ENCODE data around the gene FBXO22. TPM values are rescaled to one million over a fixed set of nuclear protein-coding genes. Genes with fewer than 3 reads are reported as not detected.
"Not testable (repeated sequence)": the region's sequence is repeated elsewhere in the genome, so short reads cannot be mapped to it uniquely, and the experiment has no call there.

FBXO22 gene
- total RNA-seq, 1 donor from 2014 or later = 19.3 TPM

DNA sequence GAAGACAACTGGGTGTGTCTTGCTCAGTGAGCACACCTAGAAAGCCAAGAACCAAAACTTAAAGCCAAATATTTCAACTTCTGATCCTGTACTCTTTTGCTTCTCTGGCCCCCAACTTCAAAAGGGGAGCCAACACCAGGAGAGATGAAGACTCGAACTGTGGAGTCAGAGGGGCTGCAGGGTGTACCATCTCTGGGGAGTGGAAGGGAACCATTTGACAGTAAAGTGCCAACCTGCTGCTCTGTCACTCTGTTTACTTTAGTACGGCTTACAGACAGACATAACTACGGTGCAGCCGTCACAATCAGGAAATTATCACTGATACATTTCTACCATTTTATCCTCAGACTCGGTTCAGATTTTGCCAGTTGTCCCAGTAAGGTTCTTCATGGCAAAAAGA, 1.6 kb downstream of the FBXO22 start:
- DNase-seq (no peak), ATAC-seq (ENCODE audit: poor library complexity) (no peak)
- intact Hi-C loops (cut with DNase I) = no loop called here

DNA sequence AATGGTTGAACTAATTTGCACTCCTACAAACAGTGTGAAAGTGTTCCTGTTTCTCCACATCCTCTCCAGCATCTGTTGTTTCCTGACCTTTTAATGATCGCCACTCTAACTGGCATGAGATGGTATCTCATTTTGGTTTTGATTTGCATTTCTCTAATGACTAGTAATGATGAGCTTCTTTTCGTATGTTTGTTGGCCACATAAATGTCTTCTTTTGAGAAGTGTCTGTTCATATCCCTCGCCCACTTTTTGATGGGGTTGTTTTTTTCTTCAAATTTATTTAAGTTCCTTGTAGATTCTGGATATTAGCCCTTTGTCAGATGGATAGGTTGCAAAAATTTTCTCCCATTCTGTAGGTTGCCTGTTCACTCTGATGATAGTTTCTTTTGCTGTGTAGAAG, 6.7 kb downstream of the FBXO22 start:
- intact Hi-C loops (cut with DNase I); ATAC-seq (ENCODE audit: poor library complexity); DNase-seq: not testable (repeated sequence)

DNA sequence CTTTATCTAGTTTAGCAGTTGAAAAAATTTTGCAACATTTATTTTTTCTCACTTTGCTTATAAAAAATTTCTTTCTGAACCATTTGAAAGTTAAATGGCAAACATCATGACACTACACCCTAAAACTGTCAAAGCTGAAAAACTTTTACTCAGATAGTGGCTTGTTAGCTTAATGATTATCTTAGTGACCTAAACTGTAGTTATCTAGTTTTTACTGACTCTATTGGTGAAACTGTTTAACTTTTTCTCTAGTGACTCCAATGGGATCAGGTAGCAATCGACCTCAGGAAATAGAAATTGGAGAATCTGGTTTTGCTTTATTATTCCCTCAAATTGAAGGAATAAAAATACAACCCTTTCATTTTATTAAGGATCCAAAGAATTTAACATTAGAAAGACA, 13.3 kb downstream of the FBXO22 start:
- intact Hi-C loops (cut with DNase I) = no loop called here
- DNase-seq (no peak), ATAC-seq (ENCODE audit: poor library complexity) (no peak)

DNA sequence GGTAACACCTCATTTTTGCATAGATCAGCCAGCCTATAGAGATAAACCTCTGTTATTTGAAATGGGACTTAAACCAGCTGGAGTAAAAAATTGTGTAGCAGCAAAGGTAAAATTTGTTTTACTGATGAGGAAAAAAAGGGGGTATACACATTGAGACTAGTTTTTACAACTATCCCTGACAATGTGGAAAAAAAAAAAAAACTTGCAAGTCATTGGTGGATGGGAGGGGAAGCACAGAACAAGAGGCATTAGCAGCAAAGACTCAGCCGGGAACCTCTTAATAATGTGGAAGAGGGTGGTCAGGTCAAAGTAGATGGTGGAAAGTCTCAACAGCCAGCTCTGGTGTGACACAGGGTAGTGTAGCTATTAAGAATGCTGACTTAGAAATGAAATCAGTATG, 14.5 kb downstream of the FBXO22 start:
- ATAC-seq (ENCODE audit: poor library complexity) (no peak), DNase-seq (no peak)
- intact Hi-C loops (cut with DNase I) = no loop called here

DNA sequence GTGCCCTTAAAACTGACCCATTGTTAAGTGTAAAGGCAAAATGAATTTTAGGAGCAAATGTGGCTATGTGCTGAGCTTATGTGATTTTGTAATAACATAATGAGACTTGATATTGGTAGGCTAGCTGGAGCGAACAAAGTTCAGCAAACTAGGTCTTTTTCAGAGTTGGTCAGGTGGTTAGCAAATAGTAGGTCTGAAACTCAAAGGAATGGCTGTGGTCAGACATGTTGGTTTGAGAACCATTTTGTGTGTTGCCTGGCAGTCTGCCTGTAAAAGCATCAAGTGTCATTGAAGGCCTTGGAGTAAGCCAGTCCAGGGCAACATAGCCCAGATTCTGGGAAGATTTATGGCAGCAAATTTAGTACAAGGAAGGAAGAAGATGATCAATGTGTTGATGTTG, 16.4 kb downstream of the FBXO22 start:
- no peak for ATAC-seq (ENCODE audit: poor library complexity)
- DNase-seq = no peak
- intact Hi-C loops (cut with DNase I) = no loop called here

DNA sequence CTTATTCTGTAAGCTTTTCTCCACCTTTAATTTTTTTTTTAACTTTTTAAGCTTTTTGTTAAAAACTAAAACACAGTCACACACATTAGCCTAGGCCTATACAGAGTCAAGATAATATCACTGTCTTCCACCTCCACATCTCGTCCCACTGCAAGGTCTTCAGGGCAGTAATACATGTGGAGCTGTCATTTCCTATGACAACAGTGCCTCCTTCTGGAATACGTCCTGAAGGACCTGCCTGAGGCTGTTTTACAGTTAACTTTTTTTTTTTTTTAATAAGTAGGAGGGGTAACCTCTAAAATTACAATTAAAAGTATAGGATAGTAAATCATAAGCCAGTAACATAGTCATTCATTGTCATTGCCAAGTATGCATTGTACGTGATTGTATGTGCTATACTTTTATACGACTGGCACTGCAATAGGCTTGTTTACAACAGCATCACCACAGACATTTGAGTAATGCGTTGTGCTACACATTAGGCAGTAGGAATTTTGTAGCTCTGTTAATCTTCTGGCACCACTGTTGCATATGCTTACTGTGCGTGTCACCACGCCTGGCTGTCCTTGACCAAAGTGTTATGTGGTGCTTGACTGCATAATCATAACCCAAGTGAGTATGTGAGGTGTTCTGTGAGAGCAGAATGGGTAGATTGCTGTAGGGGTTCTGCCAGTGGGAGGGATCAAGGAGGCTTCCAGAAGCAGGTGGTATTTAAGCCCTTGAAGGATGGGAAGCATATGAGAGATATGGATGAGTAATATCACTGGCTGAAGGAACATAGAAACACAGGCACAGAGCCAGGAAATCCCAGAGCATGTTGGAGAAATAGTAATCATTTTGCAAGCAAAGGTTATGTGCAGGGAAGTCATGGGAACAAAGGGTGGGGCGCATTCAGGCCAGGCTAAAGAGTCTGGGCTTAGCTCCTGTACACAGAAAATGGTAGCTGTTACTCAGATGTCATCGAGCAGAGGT, 18.3 kb downstream of the FBXO22 start:
- peak; percentile 66 for ATAC-seq (ENCODE audit: poor library complexity)
- intact Hi-C loops (cut with DNase I) = no loop called here
- DNase-seq = no peak

DNA sequence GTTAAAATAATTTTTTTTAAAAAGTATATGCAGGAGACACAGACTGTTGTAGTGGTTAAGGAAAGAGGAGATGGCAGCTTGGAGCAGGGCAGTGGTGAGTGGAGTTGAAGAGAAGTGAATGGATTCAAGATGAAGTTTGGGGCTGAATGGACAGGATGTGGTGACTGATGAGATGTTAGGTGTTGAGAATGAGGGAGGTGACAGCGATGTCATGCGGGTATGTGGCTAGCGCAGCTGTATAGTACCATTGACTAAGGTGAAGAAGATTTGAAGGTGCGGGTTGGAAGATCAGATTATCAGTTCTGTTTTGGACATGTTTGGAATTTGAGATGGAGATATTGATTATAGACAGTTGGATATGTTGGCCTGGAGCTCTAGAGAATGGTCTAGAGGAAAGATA, 20.1 kb downstream of the FBXO22 start:
- no peak for ATAC-seq (ENCODE audit: poor library complexity)
- intact Hi-C loops (cut with DNase I) = no loop called here
- DNase-seq = no peak

DNA sequence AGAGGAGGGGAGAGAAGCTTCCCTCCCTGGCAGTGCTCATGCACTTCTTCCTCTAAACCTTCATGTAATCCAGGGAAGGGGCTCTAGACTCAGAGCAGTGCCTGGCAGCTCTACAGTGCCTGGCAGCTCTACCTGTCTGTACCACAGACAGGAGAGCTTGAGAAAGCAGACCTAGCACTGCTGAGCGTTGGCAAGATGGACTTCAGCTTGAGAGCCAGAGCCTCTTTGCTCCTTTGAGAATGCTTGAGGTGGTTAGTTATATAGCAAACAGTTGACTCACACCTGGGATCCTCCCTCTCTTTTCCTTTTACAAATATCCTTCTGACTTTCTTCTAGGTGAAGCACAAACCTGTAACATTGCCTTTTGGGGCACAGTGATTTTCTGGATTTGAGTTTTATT, 20.9 kb downstream of the FBXO22 start:
- DNase-seq = no peak
- intact Hi-C loops (cut with DNase I) = no loop called here
- no peak for ATAC-seq (ENCODE audit: poor library complexity)

DNA sequence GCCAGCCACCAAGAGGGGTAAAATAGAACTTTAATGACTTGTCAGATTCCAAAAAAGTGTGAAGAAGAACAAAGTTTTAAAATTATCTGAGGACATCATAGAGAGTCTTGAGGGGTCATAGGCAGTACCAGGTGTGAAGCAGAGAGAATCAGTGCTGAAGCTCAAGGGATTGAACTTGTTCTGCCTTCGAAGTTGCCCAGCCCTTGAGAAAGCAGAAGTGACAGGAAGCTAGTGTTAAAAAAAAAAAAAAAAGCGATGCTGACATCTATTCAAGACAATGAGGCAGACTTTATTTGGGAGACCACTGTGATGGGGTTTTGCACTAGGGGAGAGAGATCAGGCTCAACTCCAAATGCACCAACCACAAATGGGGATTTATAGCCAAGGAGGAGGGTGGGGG, 21.8 kb downstream of the FBXO22 start:
- no peak for ATAC-seq (ENCODE audit: poor library complexity)
- intact Hi-C loops (cut with DNase I) = no loop called here
- DNase-seq = no peak

DNA sequence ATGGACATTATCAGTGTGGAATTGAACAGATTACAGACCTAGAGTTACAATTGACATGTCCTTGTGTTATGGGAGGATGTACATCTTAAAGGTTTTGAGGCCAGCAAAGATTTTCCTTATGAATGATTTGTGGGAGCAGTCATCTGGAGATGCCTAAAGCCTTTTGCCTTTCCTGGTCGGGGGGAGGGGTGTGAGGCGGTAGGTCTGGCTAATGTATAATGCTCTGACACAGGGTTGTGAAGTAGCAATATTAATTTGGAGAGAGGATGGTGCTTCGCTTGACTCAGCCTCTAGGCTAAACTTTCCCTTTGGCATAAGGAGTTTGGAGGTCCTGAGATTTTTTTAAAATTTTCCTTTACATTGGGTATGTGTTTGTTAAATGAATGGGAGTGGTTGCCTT, 23.3 kb downstream of the FBXO22 start:
- intact Hi-C loops (cut with DNase I) = no loop called here
- no peak for DNase-seq
- ATAC-seq (ENCODE audit: poor library complexity) = no peak

DNA sequence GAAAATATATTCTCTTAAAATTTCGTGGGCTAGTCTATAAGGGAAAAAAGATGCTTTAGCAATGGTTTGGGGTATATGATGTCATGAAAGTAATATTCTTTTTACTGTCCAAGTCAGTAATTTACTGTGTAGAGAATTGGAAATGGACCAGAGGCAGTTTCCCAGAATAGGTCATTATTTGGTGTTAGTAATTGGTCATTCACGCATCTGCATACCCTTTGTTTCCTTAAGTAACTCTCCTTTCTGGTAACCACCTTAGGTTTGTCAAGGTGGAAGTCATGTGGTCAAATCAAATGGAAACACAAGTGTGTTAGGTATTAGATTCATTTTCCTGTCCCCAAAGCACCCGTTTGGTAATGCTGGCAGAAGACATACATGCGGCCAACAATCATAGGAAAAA, 23.9 kb downstream of the FBXO22 start:
- ATAC-seq (ENCODE audit: poor library complexity) (no peak), DNase-seq (no peak)
- intact Hi-C loops (cut with DNase I) = no loop called here

DNA sequence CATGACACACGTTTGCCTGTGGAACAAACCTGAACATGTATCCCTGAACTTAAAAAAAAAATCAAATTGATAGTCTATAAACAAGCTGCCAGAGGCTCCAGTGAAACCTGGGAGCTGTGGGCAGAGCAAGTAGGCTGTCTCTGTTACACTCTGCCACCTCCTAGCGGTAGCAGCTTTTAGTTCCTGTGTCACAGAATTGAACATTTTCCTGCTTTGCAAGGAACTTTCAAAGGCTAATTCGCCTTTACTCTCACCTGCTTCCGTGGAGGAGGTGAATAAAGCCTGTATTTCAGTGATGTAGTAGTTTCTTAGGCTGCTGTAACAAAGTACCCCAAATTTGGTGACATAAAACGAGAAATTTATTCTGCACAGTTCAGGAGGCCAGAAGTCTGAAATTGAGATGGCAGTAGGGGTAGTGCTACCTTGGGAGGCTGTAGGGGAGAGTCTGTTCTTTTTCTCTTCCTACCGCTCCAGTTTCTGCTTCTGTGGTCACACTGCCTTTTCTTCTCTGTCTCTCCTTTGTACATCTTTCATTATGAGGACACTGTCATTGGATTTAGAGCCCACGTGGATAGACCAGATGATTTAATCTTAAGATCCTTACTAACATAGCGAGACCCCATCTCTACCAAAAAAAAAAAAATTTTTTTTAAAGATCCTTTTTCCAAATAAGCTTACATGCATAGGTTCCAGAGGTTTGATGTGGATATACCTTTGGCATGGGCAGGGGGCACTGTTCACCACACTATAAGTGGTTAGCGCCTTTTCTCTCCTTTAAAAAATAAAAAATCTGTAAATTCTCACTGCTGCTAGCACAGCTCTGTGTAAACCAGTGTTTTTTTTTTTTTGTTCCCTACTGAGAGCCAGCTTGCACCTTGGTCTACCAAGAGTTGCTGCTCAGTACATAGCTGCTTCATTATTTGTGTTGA, 25.3 kb downstream of the FBXO22 start:
- no peak for DNase-seq
- intact Hi-C loops (cut with DNase I) = no loop called here
- ATAC-seq (ENCODE audit: poor library complexity) = no peak

DNA sequence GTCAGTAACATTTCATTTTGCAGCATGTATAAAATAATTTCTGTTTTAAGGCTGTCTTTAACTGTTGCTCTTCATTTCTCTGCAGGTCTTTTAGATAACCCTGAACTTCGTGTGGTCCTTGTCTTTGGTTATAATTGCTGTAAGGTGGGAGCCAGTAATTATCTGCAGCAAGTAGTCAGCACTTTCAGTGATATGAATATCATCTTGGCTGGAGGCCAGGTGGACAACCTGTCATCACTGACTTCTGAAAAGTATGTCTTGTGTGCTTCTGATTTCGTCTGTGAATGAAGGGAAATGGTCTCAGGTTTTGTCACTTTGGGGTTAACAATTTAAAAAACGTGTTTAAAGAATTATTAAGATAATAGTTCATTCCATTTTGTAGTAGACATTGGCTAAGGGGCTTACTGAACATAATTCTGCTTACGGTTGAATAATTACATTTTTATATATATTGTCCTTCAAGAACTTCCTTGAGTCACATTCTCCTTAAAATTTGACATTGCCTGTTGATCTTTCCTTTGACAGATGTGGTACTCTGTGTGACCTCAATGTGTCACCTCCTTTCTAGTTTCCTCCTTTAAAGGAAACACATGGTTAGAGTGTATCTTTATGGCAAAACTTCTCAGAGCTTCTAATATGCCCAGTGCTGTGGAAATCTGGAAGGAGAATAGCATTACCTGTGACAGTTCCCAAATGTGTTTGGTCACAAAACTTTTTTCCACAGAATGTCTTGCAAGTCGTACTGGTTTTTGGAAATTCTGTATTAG, 26.3 kb downstream of the FBXO22 start:
- ATAC-seq (ENCODE audit: poor library complexity) (peak; percentile 31), DNase-seq (no peak)
- intact Hi-C loops (cut with DNase I) = no loop called here

DNA sequence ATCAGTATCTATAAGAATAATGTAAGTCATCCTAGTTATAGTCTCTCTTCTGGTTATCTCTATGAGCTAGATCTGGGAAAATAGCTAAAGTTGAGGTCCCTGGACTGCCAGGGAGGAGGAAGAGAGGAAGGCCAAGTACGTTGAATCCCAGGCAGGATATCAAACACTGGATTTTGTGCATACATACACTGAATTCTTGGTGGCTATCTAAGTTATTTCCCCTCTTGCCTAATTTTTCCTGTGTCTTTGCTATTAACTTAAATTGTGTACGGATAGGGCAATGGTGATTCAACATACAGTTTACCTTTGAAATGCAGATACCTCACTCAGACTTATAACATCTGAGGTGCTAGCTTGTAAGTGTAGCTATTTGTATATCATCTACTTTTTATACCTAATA, 27.2 kb downstream of the FBXO22 start:
- ATAC-seq (ENCODE audit: poor library complexity) (no peak), DNase-seq (no peak)
- intact Hi-C loops (cut with DNase I) = no loop called here

DNA sequence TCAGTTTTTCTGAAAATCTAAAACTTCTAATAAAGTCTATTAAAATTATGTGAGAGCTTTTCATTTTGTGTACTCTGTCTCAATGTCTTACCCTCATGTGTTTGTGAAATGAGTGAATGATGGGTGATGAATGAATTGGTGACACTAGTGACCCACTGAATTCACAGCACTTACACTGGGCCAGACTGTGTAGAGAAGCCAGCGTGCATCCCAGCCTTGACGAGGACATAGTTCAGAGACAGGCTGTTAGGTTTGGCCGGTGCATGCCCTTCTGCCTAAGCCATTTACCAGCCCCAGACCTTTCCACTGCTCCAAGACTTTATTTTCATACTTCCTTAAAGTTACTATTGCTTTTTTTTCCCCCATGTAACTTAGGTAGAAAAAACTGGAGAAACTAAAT, 38.8 kb downstream of the FBXO22 start:
- DNase-seq (no peak), ATAC-seq (ENCODE audit: poor library complexity) (no peak)
- intact Hi-C loops (cut with DNase I) = no loop called here

DNA sequence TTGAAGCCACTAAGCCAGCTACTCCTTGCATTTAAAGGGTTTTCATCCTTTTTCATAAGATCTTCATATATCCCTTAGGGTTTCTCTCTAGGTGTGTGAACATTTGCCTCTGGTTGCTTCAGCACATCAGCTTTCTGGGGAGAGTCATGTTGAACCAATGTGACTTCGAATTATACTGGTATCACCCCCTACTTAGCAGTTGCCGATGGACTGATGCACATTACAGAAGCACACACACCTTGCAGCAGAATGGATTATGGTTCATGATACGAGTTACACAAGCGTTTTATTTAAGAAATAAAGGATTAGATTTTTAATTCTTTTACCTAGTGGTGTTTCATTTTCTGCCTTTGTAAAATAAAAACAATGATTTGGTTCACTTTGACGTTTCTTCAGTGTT, 39.6 kb downstream of the FBXO22 start:
- no peak for ATAC-seq (ENCODE audit: poor library complexity)
- intact Hi-C loops (cut with DNase I) = no loop called here
- no peak for DNase-seq

DNA sequence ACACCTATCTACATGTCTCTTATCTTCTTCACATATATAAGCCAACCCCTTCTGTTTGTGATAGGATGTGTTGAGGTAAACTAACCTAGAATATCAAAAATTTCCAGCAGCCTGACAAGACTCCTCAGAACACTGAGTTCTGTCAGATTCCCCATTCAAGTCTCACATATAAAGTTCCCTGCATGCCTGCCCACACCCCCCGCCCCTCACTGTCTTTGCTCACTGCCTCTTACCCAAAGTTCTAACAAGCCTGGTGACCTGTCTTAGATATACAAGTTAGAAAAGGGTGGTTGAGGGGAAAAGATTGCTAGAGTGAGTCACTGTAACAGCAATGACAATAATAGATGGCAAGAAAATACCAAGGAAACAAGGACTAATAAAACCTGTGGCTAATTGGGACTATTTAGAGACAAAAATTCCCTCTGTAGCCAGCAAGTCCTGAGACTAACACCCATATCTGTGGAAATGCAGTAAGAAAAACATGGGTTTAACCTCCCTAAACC, 40.1 kb downstream of the FBXO22 start:
- intact Hi-C loops (cut with DNase I) = no loop called here
- DNase-seq (no peak), ATAC-seq (ENCODE audit: poor library complexity) (no peak)

DNA sequence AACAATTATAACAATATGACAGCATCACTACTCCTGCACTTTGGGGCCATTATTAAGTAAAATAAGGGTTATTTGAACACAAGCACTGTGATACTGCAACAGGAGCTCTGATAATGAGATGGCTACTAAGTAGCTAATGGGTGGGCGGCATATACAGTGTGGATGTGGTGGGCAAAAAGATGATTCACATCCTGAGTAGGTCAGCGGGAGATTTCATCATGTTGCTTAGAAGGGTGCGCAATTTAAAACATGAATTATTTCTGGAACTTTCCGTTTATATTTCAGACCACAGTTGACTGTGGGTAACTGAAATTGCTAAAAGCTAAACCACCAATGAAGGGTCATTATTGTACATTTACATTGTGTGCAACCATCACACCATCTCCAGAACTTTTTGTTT, 42.3 kb downstream of the FBXO22 start:
- intact Hi-C loops (cut with DNase I) = no loop called here
- DNase-seq (no peak), ATAC-seq (ENCODE audit: poor library complexity) (no peak)

DNA sequence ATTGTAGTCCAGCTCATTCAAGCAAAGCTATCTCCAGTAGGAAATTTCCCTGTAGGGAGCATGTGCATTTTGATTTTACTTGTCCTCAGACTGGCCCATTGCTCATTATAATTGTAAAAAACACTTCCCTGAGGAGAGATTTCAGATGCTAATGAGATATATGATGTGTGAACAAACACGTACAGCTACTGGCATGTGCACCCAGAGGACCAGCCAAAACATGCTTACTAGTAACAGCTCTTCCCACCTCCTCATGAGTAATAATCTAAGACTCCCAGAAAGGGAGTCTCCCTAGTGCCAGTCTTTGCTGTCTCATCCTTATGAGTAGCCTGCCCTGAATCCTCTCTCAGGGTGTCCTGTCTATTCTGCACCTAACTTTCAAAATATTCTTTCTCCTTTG, 43.4 kb downstream of the FBXO22 start:
- no peak for DNase-seq
- intact Hi-C loops (cut with DNase I) = no loop called here
- no peak for ATAC-seq (ENCODE audit: poor library complexity)
